GM12864 (cell line): Measurements from ENCODE around the gene CENPI.

Experiments
- DNase-seq: peaks from one replicate; pipeline ENCODE4 v3.0.0-alpha.2; 2011; ENCODE audit warnings: low read depth
- H3K4me3 ChIP-seq: 2 replicates; pipeline ENCODE4 v1.5.1; 2011; ENCODE audit warnings: mild to moderate bottlenecking, low read depth, low read length, control low read depth
- TF ChIP-seq, protein P1 (sequence below): IDR thresholded peaks from 2 replicates; pipeline ENCODE4 v1.5.1; 2011; ENCODE audit warnings: low read depth, mild to moderate bottlenecking, moderate library complexity, low read length, control low read depth, inconsistent platforms; ENCODE audit errors: missing control alignments

The CENPI gene

DNA sequence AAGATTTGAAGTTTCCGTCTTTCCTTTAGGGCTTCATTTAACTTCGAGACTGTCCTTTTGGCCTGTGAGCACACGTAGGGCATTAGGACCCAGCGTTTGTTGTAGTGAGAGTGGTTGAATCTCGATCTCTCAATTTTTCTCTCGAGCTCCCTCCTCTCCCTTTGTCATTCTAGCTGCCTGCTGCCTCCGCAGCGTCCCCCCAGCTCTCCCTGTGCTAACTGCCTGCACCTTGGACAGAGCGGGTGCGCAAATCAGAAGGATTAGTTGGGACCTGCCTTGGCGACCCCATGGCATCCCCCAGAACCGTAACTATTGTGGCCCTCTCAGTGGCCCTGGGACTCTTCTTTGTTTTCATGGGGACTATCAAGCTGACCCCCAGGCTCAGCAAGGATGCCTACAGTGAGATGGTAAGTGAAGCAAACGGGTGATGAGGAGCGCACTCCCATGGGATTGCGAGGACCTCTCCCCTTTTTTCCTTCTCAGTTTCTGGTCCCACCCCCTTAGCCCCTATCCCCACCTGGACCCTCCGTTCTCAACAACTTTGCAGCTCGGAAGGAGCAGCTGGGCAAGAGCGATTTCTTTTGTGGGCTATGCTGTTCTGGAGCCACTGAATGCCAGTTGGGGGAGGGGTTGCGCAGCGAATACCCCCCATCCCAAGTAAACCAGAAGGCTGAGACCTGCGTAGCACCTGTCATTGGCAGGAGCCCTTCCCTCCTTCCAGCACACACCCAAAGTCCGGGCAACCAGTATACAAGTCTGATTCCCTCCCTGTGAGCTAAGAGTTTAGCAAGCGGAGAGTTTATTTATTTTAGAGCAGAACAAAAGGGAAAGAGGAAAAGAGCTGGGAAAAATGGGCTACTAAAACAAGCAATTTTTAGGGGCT is 19.0 kb upstream of the CENPI start, which contains the start of gene TMEM35A:
Gene TMEM35A (plus strand): TSS at position 164 of the 883 bp plus-strand sequence. CDS start 124 bp downstream, at position 288.
- TF ChIP-seq, protein P1, sequence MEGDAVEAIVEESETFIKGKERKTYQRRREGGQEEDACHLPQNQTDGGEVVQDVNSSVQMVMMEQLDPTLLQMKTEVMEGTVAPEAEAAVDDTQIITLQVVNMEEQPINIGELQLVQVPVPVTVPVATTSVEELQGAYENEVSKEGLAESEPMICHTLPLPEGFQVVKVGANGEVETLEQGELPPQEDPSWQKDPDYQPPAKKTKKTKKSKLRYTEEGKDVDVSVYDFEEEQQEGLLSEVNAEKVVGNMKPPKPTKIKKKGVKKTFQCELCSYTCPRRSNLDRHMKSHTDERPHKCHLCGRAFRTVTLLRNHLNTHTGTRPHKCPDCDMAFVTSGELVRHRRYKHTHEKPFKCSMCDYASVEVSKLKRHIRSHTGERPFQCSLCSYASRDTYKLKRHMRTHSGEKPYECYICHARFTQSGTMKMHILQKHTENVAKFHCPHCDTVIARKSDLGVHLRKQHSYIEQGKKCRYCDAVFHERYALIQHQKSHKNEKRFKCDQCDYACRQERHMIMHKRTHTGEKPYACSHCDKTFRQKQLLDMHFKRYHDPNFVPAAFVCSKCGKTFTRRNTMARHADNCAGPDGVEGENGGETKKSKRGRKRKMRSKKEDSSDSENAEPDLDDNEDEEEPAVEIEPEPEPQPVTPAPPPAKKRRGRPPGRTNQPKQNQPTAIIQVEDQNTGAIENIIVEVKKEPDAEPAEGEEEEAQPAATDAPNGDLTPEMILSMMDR, result no peak
- no peak for DNase-seq
- H3K4me3 ChIP-seq, result no peak within 1 kb of the TSS

DNA sequence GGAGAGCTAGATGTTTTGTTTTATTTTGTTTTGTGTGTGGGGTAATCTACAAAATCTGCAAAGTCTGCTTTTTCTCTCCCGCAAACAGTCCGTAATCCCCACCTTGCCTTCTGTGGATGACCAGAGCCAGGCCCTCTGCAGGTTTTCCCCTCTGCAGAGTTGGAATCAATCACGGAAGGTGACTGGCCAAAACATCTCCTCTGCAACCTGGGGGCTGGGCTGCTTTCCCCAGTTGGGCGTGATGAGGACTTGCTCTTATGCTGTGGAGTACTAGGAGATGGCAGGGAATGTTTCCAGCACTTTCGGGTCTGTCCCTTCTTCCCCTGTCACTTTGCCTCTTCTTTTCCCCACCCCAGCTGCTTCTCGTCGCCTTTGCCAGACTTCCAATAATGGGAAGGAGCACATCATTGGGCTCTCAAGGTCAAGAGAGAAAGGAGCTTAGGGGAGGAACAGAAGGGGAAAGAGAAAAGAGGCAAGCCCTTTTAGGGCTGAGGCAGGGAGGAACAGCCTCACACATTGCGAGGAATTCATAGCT is 18.2 kb upstream of the CENPI start:
- H3K4me3 ChIP-seq, result no peak overlapping the region
- TF ChIP-seq, protein P1, result no peak
- DNase-seq, result no peak

DNA sequence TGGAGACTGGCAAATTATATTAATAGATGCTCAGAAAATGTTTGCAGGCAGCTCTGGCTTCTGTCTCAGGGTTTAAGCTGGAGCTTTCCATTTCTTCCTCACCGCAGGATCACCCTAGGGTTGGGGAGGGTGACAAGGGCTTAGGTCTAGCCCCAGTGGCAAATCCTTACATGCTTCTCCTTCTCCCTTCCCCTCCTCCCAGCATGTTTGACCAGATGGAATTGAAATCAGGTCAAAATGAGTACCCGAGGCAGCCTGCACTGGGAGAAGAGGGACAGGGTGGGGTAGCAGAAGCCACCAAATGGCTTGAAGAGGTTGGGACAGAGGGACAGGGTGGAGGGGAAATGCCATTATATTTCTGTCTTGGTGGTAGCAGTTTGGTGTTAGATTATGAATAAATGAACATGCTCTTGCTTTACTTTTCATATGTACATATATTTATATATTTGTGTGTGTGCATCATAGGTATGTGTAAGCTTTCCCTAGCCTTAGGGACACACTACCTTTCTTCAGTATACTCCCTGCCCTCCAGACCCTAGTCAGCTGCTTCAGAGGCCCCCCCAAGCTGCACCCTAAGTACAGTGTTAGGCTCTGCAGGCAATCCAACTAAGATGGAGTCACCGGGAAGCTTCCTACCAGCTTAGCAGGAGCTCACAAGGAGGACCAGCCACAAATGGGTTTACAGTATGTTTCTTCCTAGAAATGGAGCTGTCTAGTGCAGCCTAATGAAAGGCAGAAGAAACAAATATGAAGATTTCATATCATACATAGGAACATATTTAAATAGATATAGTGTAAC is 17.5 kb upstream of the CENPI start:
- H3K4me3 ChIP-seq, result no peak overlapping the region
- DNase-seq, result no peak
- TF ChIP-seq, protein P1, result no peak

DNA sequence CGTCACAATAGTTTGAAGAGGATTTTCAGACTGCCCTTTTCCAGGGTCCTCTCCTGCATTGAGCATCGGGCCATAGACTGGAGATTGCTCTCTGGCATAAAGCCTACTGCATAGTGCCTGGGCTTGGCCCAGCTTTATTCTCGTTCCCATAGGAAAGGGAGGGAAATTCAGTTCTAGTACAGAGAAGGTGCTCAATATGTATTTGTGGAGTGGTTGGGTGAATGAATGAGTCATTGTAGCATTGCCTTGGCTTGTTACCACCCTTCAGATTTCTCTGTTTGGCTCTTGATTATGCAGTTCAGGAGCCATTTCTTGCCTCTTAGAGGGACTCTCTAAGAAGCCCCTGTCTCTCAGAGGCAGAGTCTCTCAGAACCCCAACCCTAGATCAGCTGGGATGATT is 16.8 kb upstream of the CENPI start:
- TF ChIP-seq, protein P1, result no peak
- no peak for DNase-seq
- no peak overlapping the region for H3K4me3 ChIP-seq

DNA sequence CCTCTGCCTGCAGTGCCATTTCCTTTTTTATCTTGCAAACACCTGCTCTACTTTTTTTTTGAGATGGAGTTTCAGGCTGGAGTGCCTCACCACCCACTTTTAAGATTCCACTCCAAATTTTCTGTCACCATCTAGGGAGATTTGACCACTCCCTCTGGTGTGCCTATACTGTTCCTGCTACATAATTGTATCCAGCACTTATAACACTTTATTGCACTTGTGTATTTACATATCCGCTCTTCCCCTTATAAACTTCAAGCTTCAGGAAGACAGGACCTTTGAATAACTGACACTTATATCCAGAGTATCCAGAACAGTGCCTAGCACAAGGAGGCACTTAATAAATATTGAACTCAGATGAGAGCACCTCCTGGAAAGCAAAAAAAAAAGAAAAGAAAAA is 6.2 kb upstream of the CENPI start:
- TF ChIP-seq, protein P1, result no peak
- no peak overlapping the region for H3K4me3 ChIP-seq
- no peak for DNase-seq

DNA sequence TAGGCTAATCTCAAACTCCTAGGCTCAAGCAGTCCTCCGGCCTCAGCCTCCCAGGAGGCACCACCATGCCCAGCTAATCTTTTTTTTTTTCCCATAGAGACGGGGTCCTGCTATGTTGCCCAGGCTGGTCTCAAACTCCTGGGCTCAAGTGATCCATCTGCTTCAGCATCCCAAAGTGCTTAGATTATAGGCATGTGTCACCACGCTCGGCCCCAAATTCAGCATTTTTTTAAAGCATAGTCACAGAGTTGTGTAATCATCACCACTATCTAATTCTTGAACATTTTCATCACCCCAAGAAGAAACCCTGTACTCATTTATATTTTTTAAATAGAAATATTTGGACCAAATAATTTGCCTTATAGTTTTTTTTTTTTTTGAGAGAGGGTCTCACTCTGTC is 10.3 kb downstream of the CENPI start:
- TF ChIP-seq, protein P1, result no peak
- DNase-seq, result no peak
- no peak overlapping the region for H3K4me3 ChIP-seq
